Measurements from ENCODE around the gene CUX1.

DNA sequence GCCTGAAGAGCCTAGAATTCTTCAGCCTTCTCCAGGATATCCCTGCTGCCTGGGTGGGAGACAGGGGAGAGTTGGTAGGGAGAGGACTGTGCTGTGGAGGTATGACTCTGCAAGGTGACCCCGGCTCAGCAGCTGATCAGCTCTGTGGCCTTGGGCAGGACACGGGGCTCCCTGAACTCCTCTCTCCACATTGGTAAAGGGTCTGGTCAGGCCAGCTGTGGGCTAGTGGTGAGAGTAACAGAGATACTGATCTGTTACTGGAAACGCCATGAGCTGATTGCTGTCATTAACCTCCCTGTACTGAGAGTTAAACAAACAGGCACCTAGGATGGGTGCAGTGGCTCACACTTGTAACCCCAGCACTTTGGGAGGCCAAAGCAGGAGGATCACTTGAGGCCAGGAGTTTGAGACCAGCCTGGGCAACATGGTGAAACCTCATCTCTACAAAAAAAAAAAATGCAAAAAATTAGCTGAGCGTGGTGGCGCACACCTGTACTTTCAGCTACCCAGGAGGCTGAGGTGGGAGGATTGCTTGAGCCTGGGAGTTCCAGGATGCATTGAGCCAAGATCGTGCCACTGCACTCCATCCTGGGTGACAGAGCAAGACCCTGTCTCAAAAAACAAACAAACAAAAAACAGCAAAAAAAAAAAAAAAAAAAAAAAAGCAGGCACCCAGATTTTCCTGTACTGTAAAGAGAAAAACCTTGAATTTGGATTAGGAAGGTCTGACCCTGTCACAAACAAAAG, 151.5 kb downstream of the CUX1 start:
- TF ChIP-seq ZNF24 (tag by site-specific recombination; IDR thresholded peaks at IDR 0.05): no peak
- no peak for TF ChIP-seq ZNF274 (IDR thresholded peaks at IDR 0.05; ENCODE audit: low read length)
- TF ChIP-seq ZNF274 (tag by site-specific recombination; IDR thresholded peaks at IDR 0.05; ENCODE audit: borderline replicate concordance): no peak
- TF ChIP-seq ZNF157 (tag by site-specific recombination; IDR thresholded peaks at IDR 0.05): no peak
- TF ChIP-seq, protein P1, sequence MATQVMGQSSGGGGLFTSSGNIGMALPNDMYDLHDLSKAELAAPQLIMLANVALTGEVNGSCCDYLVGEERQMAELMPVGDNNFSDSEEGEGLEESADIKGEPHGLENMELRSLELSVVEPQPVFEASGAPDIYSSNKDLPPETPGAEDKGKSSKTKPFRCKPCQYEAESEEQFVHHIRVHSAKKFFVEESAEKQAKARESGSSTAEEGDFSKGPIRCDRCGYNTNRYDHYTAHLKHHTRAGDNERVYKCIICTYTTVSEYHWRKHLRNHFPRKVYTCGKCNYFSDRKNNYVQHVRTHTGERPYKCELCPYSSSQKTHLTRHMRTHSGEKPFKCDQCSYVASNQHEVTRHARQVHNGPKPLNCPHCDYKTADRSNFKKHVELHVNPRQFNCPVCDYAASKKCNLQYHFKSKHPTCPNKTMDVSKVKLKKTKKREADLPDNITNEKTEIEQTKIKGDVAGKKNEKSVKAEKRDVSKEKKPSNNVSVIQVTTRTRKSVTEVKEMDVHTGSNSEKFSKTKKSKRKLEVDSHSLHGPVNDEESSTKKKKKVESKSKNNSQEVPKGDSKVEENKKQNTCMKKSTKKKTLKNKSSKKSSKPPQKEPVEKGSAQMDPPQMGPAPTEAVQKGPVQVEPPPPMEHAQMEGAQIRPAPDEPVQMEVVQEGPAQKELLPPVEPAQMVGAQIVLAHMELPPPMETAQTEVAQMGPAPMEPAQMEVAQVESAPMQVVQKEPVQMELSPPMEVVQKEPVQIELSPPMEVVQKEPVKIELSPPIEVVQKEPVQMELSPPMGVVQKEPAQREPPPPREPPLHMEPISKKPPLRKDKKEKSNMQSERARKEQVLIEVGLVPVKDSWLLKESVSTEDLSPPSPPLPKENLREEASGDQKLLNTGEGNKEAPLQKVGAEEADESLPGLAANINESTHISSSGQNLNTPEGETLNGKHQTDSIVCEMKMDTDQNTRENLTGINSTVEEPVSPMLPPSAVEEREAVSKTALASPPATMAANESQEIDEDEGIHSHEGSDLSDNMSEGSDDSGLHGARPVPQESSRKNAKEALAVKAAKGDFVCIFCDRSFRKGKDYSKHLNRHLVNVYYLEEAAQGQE (tag by site-specific recombination; IDR thresholded peaks at IDR 0.05): no peak
- TF ChIP-seq, protein P2, sequence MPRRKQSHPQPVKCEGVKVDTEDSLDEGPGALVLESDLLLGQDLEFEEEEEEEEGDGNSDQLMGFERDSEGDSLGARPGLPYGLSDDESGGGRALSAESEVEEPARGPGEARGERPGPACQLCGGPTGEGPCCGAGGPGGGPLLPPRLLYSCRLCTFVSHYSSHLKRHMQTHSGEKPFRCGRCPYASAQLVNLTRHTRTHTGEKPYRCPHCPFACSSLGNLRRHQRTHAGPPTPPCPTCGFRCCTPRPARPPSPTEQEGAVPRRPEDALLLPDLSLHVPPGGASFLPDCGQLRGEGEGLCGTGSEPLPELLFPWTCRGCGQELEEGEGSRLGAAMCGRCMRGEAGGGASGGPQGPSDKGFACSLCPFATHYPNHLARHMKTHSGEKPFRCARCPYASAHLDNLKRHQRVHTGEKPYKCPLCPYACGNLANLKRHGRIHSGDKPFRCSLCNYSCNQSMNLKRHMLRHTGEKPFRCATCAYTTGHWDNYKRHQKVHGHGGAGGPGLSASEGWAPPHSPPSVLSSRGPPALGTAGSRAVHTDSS (tag by site-specific recombination; IDR thresholded peaks at IDR 0.05): no peak
- no peak for TF ChIP-seq ZNF146 (tag by site-specific recombination; IDR thresholded peaks at IDR 0.05)
- TF ChIP-seq, protein P3, sequence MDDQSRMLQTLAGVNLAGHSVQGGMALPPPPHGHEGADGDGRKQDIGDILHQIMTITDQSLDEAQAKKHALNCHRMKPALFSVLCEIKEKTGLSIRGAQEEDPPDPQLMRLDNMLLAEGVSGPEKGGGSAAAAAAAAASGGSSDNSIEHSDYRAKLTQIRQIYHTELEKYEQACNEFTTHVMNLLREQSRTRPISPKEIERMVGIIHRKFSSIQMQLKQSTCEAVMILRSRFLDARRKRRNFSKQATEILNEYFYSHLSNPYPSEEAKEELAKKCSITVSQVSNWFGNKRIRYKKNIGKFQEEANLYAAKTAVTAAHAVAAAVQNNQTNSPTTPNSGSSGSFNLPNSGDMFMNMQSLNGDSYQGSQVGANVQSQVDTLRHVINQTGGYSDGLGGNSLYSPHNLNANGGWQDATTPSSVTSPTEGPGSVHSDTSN (CRISPR knock-in tag; IDR thresholded peaks at IDR 0.05): no peak
- TF ChIP-seq, protein P4, sequence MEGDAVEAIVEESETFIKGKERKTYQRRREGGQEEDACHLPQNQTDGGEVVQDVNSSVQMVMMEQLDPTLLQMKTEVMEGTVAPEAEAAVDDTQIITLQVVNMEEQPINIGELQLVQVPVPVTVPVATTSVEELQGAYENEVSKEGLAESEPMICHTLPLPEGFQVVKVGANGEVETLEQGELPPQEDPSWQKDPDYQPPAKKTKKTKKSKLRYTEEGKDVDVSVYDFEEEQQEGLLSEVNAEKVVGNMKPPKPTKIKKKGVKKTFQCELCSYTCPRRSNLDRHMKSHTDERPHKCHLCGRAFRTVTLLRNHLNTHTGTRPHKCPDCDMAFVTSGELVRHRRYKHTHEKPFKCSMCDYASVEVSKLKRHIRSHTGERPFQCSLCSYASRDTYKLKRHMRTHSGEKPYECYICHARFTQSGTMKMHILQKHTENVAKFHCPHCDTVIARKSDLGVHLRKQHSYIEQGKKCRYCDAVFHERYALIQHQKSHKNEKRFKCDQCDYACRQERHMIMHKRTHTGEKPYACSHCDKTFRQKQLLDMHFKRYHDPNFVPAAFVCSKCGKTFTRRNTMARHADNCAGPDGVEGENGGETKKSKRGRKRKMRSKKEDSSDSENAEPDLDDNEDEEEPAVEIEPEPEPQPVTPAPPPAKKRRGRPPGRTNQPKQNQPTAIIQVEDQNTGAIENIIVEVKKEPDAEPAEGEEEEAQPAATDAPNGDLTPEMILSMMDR (tag by site-specific recombination; IDR thresholded peaks at IDR 0.05): no peak
- no peak for TF ChIP-seq ZNF114 (tag by site-specific recombination; IDR thresholded peaks at IDR 0.05)
- no peak for TF ChIP-seq ZNF596 (tag by site-specific recombination; IDR thresholded peaks at IDR 0.05)
